ENCODE measurements around the gene RAPGEF1. TPM values are rescaled to one million over a fixed set of nuclear protein-coding genes. Genes with fewer than 3 reads are reported as not detected.

RAPGEF1 gene
- total and polyA plus RNA-seq, 2 of the 13 experiments (the other 11 are each of a cell fraction or from before 2014, with no cell fraction given): 21.2 to 38.9 TPM

- Histone ChIP-seq H3K36me3 (replicated peaks in 1 of 2; ENCODE audit: control insufficient read depth in 1 of 2, insufficient read depth in 2 of 2, low read length in 2 of 2) (no peaks in the 10 kb centered on the region), H3K4me3 (replicated peaks in 1 of 3; ENCODE audit: insufficient read depth in 1 of 3, low read depth in 2 of 3, low read length in 3 of 3) (no peak overlapping the region), H4K20me1 (ENCODE audit: insufficient read depth, low read length) (peaks cover 10% of the 10 kb centered on the region), H3K4me2 (ENCODE audit: low read depth, low read length) (no peak overlapping the region), H3K27ac (ENCODE audit: extremely low read length, insufficient read depth, low read length) (no peak overlapping the region), H3K9me3 (ENCODE audit: low read length) (no peaks in the 10 kb centered on the region), H3K27me3 (ENCODE audit: control insufficient read depth in 1 of 2, insufficient read depth in 2 of 2, low read length in 2 of 2) (no peaks in the 10 kb centered on the region), H3K9ac (ENCODE audit: insufficient read depth, low read depth, low read length) (no peak overlapping the region), H3K79me2 (ENCODE audit: insufficient read depth, low read length) (peaks cover 40% of the 10 kb centered on the region), H3K4me1 (ENCODE audit: insufficient read depth, low read length) (peaks cover 61% of the 10 kb centered on the region), H2AFZ (ENCODE audit: low read length) (no peak overlapping the region)
- in situ Hi-C loops (cut with HindIII; ENCODE audit: extremely low pct_ligation_motif_present, low pct_unique_long_range_greater_than_20kb) (no loop called here), intact Hi-C loops (cut with micrococcal nuclease; ENCODE audit: unreplicated experiment) (no loop called here)
- no TSS peak for BruUV-seq (replicated peaks)
- ChIA-PET CTCF (ENCODE audit: low intra/inter-chr PET ratio, low total read pairs) (no interaction called here), POLR2A (no interaction called here)
- FAIRE-seq (no peak), ATAC-seq (no peak), DNase-seq (ENCODE audit: low spot score) (no peak)
- TF ChIP-seq ZNF20 (CRISPR knock-in tag; IDR thresholded peaks at IDR 0.05): no peak
- TF ChIP-seq ZNF674 (CRISPR knock-in tag; IDR thresholded peaks at IDR 0.05; ENCODE audit: low read depth): no peak
- TF ChIP-seq ZNF513 (CRISPR knock-in tag; conservative IDR thresholded peaks at IDR 0.05): no peak
- no peak for TF ChIP-seq ZNF773 (CRISPR knock-in tag; IDR thresholded peaks at IDR 0.05; ENCODE audit: borderline replicate concordance)
- TF ChIP-seq, protein P1, sequence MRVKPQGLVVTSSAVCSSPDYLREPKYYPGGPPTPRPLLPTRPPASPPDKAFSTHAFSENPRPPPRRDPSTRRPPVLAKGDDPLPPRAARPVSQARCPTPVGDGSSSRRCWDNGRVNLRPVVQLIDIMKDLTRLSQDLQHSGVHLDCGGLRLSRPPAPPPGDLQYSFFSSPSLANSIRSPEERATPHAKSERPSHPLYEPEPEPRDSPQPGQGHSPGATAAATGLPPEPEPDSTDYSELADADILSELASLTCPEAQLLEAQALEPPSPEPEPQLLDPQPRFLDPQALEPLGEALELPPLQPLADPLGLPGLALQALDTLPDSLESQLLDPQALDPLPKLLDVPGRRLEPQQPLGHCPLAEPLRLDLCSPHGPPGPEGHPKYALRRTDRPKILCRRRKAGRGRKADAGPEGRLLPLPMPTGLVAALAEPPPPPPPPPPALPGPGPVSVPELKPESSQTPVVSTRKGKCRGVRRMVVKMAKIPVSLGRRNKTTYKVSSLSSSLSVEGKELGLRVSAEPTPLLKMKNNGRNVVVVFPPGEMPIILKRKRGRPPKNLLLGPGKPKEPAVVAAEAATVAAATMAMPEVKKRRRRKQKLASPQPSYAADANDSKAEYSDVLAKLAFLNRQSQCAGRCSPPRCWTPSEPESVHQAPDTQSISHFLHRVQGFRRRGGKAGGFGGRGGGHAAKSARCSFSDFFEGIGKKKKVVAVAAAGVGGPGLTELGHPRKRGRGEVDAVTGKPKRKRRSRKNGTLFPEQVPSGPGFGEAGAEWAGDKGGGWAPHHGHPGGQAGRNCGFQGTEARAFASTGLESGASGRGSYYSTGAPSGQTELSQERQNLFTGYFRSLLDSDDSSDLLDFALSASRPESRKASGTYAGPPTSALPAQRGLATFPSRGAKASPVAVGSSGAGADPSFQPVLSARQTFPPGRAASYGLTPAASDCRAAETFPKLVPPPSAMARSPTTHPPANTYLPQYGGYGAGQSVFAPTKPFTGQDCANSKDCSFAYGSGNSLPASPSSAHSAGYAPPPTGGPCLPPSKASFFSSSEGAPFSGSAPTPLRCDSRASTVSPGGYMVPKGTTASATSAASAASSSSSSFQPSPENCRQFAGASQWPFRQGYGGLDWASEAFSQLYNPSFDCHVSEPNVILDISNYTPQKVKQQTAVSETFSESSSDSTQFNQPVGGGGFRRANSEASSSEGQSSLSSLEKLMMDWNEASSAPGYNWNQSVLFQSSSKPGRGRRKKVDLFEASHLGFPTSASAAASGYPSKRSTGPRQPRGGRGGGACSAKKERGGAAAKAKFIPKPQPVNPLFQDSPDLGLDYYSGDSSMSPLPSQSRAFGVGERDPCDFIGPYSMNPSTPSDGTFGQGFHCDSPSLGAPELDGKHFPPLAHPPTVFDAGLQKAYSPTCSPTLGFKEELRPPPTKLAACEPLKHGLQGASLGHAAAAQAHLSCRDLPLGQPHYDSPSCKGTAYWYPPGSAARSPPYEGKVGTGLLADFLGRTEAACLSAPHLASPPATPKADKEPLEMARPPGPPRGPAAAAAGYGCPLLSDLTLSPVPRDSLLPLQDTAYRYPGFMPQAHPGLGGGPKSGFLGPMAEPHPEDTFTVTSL (CRISPR knock-in tag; IDR thresholded peaks at IDR 0.05; ENCODE audit: borderline replicate concordance): no peak
- no peak for TF ChIP-seq ZNF792 (CRISPR knock-in tag; IDR thresholded peaks at IDR 0.05)
- WGBS (ENCODE audit: low lambda C conversion rate): 98% methylated on average over 5 of the region's 5 CpGs
These were observed 44.5 kb downstream of the RAPGEF1 start for GRCh38 chr9:131695366-131695765.
